Activated naive CD8-positive, alpha-beta T cell treated with anti-CD3 and anti-CD28 coated beads, Interleukin-2, amount 50 U/mL, for 16 hours (primary cell): ENCODE data around the gene CSTF2.

Experiments
- DNase-seq: peaks from one replicate; pipeline ENCODE4 v3.0.0-alpha.2; 2020; ENCODE audit warnings: low read depth, low spot score

The CSTF2 gene

GRCh38 chrX:100870527-100870926 lies 50.3 kb downstream of the CSTF2 start:
- no peak for DNase-seq

- no peak for DNase-seq
These were observed 51.7 kb downstream of the CSTF2 start for GRCh38 chrX:100871594-100872560.

- DNase-seq = no peak
These were observed 54.1 kb downstream of the CSTF2 start, which contains the start of gene NOX1 for GRCh38 chrX:100874325-100874724. Gene NOX1, minus strand, starts transcription at chrX:100874359. Its CDS starts 220 bp downstream, at chrX:100874139.

- no peak for DNase-seq
These were observed 60.2 kb downstream of the CSTF2 start for GRCh38 chrX:100880368-100880767.

- DNase-seq = no peak
These were observed 63.5 kb downstream of the CSTF2 start for GRCh38 chrX:100883654-100884053.
